GM21529 (cell line): ENCODE results near the gene ZGPAT.

ENCODE experiments used
- ATAC-seq: cut with Tn5 transposase; IDR thresholded peaks from one replicate; pipeline ENCODE4 v1.9.1; 2021; ENCODE audit not compliant: unreplicated experiment

The ZGPAT gene

DNA sequence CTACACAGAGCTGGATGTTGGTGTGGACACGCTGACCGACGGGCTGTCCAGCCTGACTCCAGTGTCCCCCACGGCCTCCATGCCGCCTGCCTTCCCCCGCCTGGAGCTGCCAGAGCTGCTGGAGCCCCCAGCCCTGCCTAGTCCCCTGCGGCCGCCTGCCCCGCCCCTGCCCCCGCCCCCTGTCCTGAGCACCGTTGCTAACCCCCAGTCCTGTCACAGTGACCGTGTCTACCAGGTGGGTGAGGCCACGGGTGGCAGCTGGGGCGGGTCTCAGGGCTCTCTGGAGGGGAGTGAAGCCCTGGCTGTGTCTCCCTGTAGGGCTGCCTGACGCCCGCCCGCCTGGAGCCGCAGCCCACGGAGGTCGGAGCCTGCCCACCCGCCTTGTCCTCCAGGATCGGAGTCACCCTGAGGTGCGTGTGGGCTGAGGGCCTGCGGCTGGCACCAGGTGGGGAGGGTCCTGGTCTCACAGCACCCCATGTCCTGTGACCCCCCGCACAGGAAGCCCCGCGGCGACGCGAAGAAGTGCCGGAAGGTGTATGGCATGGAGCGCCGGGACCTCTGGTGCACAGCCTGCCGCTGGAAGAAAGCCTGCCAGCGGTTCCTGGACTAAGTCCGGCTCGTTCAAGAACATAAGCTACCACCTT, 34.7 kb downstream of the ZGPAT start:
- no peak for ATAC-seq

DNA sequence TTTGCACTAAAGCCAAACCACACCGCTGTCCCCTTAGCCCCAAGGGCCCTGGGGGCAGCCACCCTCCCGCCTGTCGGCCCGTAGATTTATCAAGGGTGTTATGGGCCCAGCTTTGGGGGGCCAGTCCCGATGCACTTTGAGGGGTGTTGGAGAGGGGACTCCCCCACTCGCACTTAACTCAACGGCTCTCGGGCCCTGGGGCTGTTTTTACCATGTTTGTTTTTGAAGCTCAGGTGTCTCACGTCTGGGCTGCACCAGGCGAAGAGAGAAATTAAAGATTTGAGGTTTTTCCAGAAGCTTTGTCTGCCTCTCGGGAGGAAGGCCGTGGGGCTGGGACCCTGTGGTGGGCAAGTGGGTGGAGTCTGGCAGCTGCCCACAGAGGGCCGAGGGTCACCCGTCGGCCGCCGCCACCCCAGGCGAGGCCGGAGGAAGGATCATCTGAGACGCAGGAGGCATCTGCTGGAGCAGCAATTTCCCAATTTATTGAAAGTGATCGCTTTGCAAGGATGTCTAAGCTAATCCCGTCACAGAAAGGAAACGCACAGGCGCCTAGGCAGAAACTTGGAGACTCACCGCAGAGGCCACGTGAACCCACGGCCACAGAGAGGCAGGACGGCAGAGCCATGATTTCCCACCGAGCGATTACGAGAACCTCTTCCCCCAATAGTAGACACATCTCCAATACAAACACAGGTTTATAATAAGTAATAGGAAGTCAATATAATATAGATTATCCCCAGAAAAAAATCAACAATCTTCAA, 35.6 kb downstream of the ZGPAT start:
- ATAC-seq, result no peak

DNA sequence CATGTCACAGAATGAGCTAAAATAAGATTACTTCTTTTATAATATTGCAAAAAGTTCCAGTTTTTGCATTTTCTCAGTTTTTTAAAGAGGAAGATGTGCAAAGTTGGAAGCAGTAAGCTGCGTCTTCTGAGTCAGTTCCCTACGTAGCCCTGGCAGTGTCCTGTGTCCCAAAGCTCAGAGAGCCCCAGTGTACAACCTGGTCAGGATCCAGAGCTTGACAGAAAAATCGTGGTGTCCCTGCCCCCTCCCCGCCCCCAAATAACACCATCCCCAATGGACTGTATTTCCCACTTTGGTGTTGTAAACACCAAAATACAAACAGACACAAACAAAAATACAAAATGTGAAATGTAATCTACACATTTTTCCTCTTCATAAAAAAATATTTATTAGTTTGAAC, 36.3 kb downstream of the ZGPAT start:
- ATAC-seq, result no peak

DNA sequence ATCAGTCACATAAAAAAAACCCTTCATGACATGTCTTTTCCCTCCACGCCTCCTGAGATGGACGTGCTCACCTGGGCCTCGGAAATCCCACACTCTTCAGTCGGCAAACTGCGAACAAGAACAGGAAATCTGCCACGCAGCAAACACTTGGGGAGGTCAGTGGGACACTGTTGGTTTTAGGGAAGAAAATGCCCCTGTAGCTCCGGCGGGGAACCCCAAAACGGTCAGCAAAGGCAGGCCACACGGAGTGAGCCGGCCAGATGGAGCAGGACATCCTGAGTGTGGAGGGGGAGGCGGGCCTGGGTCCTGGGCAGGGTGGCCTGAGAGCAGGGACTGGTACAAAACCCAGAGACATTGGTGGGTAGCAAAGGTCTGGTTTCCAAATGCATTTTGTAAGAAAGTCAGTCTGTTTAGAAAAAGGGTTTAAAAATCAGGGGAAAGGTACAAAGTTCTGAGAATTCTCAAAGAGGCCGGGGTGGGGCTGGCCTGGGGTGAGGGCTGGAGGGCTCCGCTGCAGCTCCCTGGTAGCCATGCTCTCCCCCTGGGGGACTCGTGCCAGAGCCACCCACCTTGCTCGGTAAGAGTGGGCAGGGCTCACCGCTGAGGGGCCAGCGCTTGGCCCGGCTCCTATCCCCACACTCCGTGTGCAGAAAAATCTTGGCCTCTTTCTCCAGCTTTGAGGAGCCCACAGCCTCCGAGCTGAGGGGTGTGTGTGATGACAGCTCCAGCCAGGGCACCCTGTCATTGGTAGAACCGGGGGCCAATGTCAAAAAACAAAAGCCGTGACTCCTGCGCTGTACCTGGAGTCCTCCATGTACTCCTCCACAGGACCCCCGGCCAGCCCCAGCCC, 37.0 kb downstream of the ZGPAT start:
- ATAC-seq, result no peak

DNA sequence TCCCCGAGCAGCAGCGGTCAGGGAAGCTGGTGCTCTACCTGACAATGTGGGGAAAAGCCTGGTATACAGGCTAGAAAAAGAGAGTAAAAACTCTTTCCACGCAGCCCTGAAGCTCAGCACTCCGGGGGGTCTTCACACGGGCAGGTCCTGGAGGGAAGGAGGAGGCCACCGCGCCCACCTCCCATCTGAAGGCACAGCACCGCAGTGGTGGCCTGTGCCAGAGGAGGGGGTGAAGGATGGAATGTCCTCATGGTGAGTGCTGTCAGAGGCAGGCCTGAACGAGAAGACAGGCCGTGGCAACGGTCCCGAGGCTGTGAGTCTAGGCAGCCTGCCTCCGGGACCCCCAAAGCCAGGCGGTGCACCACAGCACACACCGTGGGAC, 37.6 kb downstream of the ZGPAT start:
- ATAC-seq, result no peak

DNA sequence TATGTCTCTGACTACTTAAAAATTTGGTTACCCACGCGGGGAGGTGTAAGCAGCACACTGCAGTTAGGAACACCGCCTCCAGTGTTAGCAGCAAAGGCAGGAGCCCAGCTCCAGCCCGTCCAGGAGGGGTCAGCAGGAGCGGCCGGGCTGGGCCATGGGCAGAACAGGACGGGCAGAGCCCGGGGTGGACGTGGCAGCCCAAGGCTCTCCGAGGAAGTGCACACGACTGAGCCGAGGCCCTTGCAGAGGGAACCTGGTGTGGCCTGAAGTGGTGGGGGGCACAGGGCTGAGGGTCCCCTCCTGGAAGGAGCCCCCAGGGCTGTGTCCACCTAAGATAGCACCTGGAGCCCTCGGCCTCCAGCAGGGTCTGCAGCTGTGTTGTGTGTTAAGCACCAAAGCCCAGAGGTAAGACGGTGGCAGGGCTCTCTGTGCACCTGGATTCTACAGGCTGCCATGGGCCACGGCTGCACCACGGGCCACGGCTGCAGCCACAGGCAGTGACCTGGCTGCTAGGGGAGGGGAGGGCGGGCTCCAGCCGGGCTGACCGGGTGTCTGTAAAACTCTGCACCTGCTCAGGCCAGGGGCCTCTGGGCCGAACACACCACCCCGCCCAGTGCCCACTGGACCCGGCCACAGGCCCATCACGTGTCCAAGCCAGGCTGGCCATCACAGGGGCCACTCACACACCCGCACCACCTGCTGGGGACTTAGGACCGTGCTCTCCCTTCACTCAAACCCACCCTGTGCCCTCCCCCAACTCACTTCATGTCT, 38.3 kb downstream of the ZGPAT start:
- ATAC-seq, result no peak

DNA sequence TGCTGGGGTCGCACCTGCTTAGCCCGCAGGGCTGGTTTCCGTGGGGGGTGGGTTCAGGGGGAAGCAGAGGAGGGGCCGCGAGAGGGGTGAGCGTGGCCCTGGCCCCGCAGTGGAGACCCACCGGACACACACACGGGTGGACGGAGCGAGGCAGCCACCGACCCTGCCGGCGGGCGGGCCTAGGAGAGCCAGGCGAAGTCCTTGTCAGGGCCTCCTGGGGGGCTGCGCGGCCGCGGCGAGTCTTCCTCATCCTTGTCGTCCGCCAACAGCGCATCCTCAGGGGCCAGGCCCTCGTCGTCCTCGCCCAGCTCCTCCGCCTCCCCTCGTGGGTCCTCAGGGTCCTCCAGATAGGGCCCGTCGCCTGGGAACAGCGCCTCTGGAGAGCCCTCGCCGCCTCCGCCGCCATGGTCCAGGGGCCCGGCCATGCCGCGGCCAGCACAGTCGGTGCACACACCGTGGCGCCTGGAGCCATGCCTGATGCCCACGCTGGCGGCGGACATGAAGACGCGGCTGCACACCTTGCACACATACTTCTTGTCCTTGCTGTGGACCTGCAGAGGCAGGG, 39.0 kb downstream of the ZGPAT start:
- ATAC-seq, result no peak

DNA sequence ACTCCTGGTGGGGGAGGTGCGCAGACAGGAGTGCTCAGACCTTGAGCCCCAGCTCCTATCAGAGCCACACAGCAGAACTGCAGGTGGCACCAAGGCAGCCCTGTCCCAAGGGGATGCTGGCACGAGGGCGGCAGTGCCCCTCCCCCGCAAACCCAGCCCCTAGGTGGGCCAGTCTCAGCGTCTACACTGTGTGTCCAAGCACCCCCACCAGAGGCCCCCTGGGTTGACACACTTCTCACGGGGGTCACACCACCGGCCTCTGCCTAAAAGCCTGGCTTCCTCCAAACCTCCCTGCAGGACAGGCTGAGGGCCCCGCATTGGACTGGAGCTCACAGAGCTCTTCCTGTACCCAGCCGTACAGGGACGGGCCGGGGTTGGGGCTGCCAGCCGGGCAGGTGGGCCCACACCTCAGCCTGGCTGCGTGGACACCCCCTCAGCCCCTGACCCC, 39.8 kb downstream of the ZGPAT start:
- ATAC-seq, result no peak

DNA sequence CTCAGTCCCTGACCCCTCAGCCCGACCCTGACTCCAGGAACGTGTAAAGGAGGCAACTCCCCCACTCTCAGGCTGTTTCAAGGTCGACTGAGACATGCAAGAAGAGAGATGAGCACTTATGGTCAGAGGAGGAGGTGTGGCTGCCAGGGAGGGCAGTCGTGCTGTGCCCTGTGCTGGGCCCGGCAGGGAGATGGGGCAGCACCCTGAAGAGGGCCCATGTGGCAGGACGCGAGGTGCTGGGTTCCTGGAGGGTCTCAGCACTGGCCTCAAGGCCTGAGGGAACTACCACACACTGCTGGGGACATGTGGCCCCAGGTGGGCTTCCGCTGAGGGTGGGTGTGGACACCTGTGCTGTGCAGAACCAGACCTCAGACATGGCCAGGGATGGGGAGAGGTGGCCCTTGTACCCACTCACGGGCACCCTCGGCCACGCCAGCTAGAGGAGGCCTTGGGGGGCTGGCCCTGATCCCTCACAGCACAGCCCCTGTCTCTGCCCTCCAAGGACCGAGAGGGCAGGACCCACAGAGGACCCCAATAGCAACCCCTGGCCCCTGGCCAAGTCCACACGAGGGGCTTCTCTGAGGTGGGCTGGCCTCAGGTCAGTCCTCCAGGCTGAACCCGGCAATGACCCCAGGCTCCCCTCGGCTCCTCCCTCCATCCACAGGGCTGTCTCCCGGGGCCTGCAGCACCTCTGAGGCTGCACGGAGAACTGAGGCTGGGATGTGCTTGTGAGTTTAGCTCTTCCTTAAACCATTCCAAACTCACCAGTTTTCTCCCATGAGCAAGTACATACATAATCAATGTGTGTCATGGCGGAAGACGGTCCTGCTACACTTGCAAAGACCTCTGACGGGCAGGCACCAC, 40.5 kb downstream of the ZGPAT start:
- no peak for ATAC-seq

DNA sequence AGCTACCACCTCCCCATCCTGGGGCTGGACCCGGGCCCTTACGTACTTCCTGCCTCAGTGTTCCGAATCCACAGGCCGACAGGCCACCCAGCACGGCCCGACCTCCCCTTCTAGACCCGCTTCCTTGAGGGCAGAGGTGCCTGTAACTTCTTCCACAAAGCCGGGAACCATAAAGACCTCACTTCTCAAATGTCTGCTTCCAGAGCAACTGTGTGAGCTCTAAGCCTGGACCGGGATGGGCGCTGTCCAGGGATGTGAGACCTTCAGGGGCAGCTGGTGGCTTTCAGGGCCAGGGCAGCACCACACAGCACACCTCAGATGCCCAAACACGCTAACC, 41.1 kb downstream of the ZGPAT start:
- no peak for ATAC-seq

DNA sequence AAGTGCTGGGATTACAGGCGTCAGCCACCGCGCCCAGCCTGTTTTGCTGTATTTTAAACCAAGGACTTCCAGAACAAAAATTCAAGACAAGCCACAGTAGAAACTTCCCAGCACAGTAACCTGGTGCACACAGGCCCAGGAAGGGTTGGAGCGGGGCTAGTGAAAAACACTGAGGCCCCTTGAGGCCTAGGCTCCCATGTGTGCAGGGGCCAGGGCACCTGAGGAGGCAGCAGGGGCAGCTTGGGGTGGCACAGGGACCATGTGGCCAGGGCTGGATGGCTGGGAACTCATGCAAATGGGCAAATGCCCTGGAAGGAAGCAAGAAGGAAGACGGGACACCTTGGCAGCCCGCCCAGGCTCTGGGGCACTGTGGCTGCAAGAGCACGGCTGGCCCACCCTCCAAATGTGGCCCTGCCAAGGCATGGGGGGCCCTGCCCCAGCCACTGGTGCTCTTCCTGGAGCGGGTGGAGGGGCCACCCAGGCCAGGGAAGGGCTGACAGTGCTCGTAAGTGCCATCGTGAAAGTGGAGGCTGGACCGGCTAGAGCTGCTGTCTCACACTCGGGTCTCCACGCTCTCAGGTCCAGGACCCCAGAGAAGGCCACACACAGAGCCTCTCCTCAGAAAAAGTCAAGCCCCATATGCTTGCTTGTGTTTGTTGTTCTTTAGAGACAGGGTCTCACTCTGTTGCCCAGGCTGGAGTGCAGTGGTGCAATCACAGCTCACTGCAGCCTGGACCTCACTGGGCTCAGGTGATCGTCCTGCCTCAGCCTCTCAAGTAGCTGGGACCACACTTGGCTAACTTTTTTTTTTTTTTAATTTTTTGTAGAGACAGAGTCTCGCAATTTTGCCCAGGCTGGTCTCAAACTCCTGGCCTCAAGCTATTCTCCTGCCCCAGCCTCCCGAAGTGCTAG, 42.0 kb downstream of the ZGPAT start:
- ATAC-seq, result no peak

DNA sequence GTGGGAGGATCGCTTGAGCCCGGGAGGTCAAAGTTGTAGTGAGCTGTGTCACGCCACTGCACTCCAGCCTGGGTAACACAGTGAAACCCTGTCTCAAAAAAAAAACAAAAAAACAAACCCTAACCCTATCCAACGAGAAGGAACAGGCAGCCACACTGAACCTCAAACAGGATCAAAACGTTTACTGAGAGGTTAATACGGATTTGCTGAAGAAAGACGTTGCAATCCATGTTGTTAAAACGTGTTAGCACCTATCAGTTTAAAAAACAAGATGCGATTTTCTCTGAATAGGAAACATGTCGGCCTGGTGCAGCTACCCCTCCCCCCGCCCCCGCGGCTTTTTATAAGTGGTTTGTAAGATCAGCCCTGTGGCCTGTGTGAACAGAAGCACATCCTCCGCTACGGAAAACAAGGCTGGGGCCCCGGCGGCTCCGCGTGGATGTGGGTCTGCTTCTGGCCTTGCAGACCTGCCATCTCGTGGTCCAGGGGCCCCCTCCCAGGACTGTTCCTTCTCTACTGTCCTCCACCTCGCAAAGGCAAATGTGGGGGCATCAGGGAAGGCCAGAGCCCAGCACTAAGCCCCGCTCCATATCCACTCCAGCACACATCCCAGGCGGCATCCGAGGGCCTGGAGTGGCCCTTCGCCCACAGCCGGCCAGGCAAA, 43.1 kb downstream of the ZGPAT start:
- no peak for ATAC-seq

DNA sequence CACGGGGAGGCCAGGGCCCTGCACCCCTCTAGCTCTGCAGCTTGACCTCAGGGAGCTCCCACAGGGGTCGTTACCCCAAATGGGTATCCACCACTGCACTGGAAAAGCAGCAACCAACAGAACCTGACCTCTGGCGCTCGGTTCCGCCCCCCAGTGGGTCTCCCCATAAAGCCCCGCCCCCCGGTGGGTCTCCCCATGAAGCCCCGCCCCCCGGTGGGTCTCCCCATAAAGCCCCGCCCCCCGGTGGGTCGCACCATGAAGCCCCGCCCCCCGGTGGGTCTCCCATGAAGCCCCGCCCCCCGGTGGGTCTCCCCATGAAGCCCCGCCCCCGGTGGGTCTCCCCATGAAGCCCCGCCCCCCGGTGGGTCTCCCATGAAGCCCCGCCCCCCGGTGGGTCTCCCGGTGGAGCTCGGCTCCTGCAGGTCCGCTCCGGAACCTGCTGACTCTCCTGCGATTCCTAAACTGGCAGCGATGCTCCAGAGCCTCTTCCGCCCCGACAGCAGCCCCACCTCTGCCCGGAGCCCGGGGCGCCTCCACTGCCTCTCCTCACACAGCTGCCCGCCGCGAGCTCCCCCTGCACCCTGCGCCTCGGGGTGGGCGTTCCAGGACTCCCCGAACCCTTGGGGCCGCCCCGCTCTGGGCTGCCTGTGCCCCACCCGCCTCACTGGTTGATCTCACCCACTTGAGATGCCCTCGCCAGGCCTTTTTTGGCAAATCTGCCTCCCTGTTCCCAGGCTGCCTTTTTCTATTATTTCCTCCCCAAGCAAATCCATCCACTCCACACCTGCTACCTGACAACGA, 43.8 kb downstream of the ZGPAT start:
- ATAC-seq, result no peak

DNA sequence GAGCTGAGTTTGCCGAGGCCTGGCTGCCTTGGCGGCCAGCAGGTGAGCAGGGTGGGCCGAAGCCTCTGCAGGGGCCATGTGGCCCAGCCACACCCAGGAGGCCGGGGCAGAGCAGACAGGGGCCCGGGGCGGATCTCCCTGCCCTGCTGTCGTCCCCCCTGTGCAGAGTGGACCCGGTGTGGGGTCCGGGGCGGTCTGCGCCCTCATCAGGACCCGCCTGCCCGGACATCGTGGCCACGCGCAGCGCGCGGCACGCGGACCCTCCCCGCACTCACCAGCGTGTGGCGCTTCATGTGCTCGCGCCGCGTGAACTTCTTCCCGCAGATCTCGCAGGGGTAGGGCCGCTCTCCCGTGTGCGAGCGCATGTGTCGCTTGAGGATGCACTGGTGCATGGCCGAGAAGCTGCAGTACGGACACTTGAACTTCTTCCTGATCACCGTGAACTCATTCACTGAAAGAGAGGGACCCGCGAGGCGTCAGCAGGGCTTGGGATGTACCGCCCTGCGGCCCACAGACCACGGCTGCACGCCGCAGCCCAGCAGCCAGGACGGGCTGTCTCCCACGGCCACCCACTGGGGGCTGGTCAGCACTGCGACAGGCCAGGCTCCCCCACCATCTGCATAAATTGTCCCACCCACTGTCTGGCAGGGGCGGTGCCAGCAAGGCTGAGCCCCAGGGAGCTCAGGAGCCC, 44.7 kb downstream of the ZGPAT start:
- no peak for ATAC-seq

DNA sequence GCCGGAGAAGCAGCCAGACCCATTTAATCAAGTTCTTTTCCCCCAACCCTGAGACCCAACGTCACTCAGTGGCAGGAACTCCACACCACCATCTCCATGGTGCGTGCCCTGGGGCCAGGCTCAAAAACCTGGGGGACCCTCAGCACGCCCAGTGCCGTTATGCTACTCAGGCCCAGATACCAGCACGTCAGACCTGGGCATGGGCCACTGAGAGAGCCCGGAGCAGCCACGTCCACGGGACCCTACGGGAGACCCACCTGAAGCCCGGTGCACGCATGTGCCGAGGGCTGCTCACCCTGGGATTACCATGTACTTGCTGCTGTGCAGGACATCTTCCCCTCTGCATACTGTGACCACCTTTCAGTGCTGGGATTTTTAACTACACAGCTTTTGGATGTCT, 45.5 kb downstream of the ZGPAT start:
- no peak for ATAC-seq

DNA sequence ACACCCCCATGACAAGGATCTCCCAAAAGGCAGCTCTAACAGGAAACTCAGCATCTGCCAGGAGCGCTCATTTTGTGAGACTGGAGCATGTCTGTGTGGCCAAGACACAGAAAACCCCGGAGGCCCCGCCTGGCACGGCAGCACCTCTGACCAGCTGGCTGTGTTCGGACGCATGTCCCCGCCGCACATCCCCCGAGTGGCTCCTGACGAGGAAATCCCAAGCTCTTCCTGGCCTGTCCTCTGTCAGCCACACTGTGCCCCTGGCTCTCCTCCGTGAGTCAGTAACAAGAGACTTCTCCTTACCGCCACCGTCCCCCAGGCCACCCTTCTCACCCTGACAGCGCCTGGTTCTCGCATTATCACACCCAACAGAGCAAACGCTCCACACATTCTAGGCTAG, 46.2 kb downstream of the ZGPAT start:
- ATAC-seq, result no peak
